ENCODE results near the gene FARP1. TPM values are rescaled to one million over a fixed set of nuclear protein-coding genes. Genes with fewer than 3 reads are reported as not detected.

FARP1 gene
- polyA plus RNA-seq, 2 of the 4 experiments (the other 2 are of a cell fraction), result 9.4 to 13.0 TPM

GRCh38 chr13:98241976-98242375 lies 99.1 kb downstream of the FARP1 start:
- TF ChIP-seq SREBF2 (IDR thresholded peaks at IDR 0.05), result no peak
- no peak for TF ChIP-seq FOSB (CRISPR knock-in tag; IDR thresholded peaks at IDR 0.05)
- no peak for TF ChIP-seq REST (IDR thresholded peaks at IDR 0.05)
- no peak for TF ChIP-seq HDAC2 (IDR thresholded peaks at IDR 0.05)
- TF ChIP-seq KDM1A (IDR thresholded peaks at IDR 0.05; ENCODE audit: low read depth), result no peak
- no peak for TF ChIP-seq RARB (CRISPR knock-in tag; IDR thresholded peaks at IDR 0.05)
- no peak for TF ChIP-seq RFX5 (IDR thresholded peaks at IDR 0.05)
- TF ChIP-seq TFCP2L1 (CRISPR knock-in tag; IDR thresholded peaks at IDR 0.05), result no peak
- no peak for TF ChIP-seq CHD2 (IDR thresholded peaks at IDR 0.05; ENCODE audit: low read length, partially characterized antibody)
- POLR2A ChIA-PET, result no interaction called here
- Histone ChIP-seq H3K9me3 (no peaks in the 10 kb centered on the region), H3K4me2 (no peak overlapping the region), H3K27ac (no peak overlapping the region), H3K4me3 (no peak overlapping the region), H3K4me1 (no peaks in the 10 kb centered on the region)
- DNase-seq (ENCODE audit: low read depth in 1 of 2, low spot score in 1 of 2), result no peak
- 92% methylated on average over 7 of the region's 7 CpGs for WGBS (ENCODE audit: missing lambda C conversion rate)
- FAIRE-seq, result no peak
- CTCF ChIA-PET, result interaction anchor here (0.6 kb wide), 1 partner anchor 295 kb away, joined by 3 read pairs; no protein-coding TSS in a partner anchor
- ATAC-seq, result no peak

- ChIA-PET POLR2A (no interaction called here), CTCF (no interaction called here)
- no peaks in the 10 kb centered on the region for H3K9me3 ChIP-seq
- no peak for FAIRE-seq
- no peak overlapping the region for H3K4me3 ChIP-seq
- no peak overlapping the region for H3K27ac ChIP-seq
- H3K4me2 ChIP-seq, result no peak overlapping the region
- no peak for TF ChIP-seq BCL3 (IDR thresholded peaks at IDR 0.05)
- TF ChIP-seq POLR2A (IDR thresholded peaks at IDR 0.05; ENCODE audit: low read length), result no peak
- TF ChIP-seq MAZ (IDR thresholded peaks at IDR 0.05; ENCODE audit: borderline replicate concordance, low read depth, low read length), result no peak
- no peak for TF ChIP-seq KDM1A (IDR thresholded peaks at IDR 0.05; ENCODE audit: low read depth)
- no peak for TF ChIP-seq POLR2AphosphoS2 (conservative IDR thresholded peaks at IDR 0.05; ENCODE audit: low read length)
- TF ChIP-seq EP300 (IDR thresholded peaks at IDR 0.05), result no peak
- no peak for TF ChIP-seq RFX5 (IDR thresholded peaks at IDR 0.05)
- TF ChIP-seq REST (IDR thresholded peaks at IDR 0.05), result no peak
- no peak for TF ChIP-seq EHMT2 (IDR thresholded peaks at IDR 0.05; ENCODE audit: low read depth)
- TF ChIP-seq RCOR1 (IDR thresholded peaks at IDR 0.05; ENCODE audit: low read depth, low read length), result no peak
- ATAC-seq, result no peak
- WGBS (ENCODE audit: missing lambda C conversion rate), result 74% methylated on average over 4 of the region's 4 CpGs
- no peaks in the 10 kb centered on the region for H3K4me1 ChIP-seq
- no peak for DNase-seq (ENCODE audit: low read depth in 1 of 2, low spot score in 1 of 2)
Observed at GRCh38 chr13:98242403-98242802, 99.5 kb downstream of the FARP1 start.

GRCh38 chr13:98243929-98244272 lies 101.0 kb downstream of the FARP1 start:
- ATAC-seq, result no peak
- no peak overlapping the region for H3K4me3 ChIP-seq
- no peak for FAIRE-seq
- no peak overlapping the region for H3K4me2 ChIP-seq
- no peak overlapping the region for H3K27ac ChIP-seq
- H3K4me1 ChIP-seq, result no peaks in the 10 kb centered on the region
- no peak for DNase-seq (ENCODE audit: low read depth in 1 of 2, low spot score in 1 of 2)
- ChIA-PET CTCF (no interaction called here), POLR2A (no interaction called here)
- H3K9me3 ChIP-seq, result no peaks in the 10 kb centered on the region
- TF ChIP-seq JUN (IDR thresholded peaks at IDR 0.05), result no peak
- TF ChIP-seq ZSCAN20 (CRISPR knock-in tag; IDR thresholded peaks at IDR 0.05), result no peak
- TF ChIP-seq EP300 (IDR thresholded peaks at IDR 0.05), result no peak
- no peak for TF ChIP-seq ZNF302 (CRISPR knock-in tag; IDR thresholded peaks at IDR 0.05)
- TF ChIP-seq CEBPB (IDR thresholded peaks at IDR 0.05), result no peak
- no peak for TF ChIP-seq PHF8 (IDR thresholded peaks at IDR 0.05; ENCODE audit: borderline replicate concordance, low read depth)
- no peak for TF ChIP-seq ZFP36 (IDR thresholded peaks at IDR 0.05; ENCODE audit: borderline replicate concordance, partially characterized antibody)
- no peak for TF ChIP-seq MAX (IDR thresholded peaks at IDR 0.05)
- no peak for TF ChIP-seq ZC3H11A (IDR thresholded peaks at IDR 0.05)
- no peak for TF ChIP-seq RAD21 (conservative IDR thresholded peaks at IDR 0.05 in 1 of 2, IDR thresholded peaks at IDR 0.05 in 1 of 2)
- TF ChIP-seq BHLHE40 (IDR thresholded peaks at IDR 0.05; ENCODE audit: low read depth, low read length), result no peak
- no peak for TF ChIP-seq MYC (IDR thresholded peaks at IDR 0.05; ENCODE audit: borderline replicate concordance, low read length)
- TF ChIP-seq TFCP2L1 (CRISPR knock-in tag; IDR thresholded peaks at IDR 0.05), result no peak
- no peak for TF ChIP-seq RFX5 (IDR thresholded peaks at IDR 0.05)
- TF ChIP-seq HOXA7 (CRISPR knock-in tag; IDR thresholded peaks at IDR 0.05), result no peak
- no peak for TF ChIP-seq CHD4 (IDR thresholded peaks at IDR 0.05; ENCODE audit: borderline replicate concordance)

Data from A549 (cell line).